ENCODE measurements around the gene SLC34A2.
"Not testable (repeated sequence)": the region's sequence is repeated elsewhere in the genome, so short reads cannot be mapped to it uniquely, and the experiment has no call there.

Gene SLC34A2, protein sequence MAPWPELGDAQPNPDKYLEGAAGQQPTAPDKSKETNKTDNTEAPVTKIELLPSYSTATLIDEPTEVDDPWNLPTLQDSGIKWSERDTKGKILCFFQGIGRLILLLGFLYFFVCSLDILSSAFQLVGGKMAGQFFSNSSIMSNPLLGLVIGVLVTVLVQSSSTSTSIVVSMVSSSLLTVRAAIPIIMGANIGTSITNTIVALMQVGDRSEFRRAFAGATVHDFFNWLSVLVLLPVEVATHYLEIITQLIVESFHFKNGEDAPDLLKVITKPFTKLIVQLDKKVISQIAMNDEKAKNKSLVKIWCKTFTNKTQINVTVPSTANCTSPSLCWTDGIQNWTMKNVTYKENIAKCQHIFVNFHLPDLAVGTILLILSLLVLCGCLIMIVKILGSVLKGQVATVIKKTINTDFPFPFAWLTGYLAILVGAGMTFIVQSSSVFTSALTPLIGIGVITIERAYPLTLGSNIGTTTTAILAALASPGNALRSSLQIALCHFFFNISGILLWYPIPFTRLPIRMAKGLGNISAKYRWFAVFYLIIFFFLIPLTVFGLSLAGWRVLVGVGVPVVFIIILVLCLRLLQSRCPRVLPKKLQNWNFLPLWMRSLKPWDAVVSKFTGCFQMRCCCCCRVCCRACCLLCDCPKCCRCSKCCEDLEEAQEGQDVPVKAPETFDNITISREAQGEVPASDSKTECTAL

DNA sequence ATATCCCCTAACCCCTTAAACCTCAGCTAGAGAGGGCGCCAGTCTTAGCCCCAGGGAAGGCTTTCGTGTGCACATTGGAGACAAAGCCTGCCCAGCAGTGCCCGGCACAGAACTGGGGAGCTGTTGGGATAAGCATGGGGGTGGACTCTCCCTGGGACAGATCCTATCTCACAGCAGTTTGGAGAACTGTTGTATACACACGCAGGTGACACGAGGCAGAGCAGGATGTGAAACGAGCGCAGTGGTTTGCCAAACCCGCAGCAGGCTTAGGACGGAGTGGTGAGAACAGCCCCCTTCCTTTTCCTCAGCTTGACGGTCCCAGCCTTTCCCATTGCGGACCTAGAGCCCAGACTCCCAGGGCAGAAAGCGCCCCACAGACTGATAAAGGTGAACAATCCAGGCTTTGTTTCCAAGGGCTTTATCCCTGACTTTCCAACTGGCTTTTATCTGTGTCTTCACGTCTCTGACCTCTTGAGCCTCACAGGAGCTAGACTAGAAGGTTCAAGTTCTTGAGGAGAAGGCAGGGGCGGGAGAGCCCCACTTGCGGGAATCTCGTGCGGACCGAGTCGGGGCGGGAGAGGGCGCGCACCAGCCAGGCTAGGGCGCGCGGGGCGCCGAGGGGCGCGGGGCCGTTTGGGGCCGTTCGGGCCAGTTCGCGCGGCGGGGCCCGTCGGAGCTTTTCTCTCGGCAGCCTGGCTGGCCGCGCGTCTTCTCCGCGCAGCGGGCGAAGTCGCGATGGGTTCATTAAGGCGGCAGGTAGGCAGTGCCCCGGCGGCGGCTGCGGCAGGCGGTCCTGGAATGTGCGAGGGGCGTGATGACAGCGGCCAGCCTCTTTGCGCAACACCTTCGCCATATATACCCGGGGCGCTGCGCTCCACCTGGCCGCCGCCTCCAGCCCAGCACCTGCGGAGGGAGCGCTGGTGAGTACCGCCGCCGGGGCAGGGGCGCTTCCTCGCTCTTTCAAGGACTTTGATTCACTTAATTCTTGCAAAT lies at the start of gene SLC34A2:
Gene SLC34A2 (plus strand): TSS at position 881 of the 993 bp plus-strand sequence. CDS start 6,650 bp downstream, outside the sequence.
- DNase-seq, result peak; percentile 47 to 83 (median 64)

DNA sequence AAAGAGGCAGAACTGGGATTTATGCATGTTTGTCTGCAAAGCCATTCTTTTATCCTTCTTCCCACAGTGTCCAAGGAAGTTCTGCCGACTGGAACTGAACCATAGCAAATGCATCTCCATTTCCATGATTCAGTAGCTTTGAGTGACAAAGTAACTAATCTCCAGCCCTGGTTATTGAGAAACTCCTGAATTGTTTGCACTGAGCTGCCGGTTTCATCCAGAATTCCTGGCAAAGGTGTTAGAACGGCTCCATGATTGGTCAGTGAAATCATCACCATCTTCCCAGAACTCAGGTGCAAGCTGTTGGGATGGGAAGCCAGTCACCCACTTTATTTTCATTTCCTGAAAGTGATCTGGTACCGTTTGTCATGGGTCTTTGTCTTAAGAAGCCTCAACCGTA lies 47.0 kb upstream of the SLC34A2 start:
- peak in 1 of 3 experiments; percentile 81 for DNase-seq

DNA sequence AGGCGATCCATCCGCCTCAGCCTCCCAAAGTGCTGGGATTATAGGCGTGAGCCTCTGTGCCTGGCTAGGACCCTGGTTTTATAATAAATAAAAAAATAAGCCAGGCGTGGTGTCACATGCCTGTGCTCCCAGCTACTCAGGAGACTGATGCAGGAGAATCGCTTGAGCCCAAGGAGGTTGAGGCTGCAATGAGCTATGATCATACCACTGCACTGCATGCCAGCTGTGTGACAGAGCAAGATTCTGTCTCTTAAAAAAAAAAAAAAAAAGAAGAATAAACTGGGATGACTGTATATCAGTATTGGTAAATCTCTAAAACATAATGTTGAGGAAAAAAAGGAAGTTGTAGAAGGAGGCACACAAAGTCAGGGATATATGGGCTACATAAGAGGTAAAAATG lies 45.7 kb upstream of the SLC34A2 start:
- no peak for DNase-seq

DNA sequence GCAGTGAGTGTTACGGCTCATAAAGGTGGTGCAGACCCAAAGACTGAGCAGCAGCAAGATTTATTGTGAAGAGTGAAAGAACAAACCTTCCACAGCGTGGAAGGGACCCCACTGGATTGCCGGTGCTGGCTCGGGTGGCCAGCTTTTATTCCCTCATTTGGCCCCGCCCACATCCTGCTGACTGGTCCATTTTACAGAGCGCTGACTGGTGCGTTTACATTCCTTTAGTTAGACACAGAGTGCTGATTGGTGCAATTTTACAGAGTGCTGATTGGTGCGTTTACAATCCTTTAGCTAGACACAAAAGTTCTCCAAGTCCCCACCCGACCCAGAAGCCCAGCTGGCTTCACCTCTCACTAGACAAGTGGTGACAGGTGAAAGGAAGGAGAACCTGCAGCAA lies 42.0 kb upstream of the SLC34A2 start:
- not testable (repeated sequence) for DNase-seq

DNA sequence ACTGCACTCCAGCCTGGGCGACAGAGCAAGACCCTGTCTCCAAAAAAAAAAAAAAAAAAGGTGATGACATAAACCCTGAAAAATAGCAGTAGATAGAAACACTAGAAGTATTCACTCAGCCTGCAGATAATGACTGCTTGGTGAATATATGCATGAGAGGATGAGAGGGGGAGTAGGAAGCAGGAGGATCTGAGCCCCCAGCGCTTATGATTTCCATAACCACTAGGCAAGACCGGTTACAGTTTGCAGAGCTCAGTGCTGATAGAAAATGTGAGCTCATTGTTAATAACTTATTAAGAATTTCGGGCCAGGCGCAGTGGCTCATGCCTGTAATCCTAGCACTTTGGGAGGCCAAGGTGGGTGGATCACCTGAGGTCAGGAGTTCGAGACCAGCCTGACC lies 40.8 kb upstream of the SLC34A2 start:
- no peak for DNase-seq

DNA sequence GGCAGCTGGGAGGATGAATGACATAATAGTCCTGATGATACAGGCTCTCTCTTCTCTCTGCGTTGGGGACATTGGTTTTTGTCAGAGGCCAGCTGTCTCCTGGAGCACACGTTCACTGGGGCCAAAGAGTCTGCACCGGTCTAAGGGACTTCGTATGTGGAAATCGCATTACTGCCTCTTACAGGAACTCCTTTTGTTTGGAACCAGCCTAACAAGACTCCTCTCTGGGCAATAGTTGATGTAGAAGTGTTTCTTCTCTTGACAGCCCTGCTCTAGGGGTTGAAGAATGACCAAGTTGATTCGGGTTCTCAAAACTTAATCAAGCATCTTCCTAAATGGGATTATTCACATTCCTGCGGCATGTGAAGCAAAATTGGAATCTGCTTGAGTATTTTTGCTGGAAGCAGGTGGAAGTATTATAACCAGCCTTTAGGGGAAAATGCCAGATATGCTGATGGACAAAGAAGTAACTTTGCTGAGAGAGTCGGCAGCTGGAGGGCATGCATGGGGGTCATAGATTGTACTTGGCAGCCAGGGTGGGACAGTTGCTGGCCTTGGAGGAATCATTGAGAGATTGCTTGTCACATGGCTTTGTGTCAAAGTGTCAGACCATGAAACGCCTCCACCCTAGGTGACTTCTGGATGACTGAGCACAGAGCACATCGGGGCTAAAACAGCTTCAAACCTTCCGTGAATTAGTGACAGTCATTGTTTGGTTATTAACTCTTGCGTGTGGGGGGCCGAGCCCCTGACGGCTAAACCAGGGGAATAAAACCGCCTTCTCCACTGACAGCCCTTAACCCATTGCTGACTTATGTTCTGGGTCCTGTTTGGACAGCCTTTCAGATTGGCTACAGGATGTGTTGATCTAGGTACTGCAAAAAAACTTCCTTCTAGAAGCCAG lies 34.4 kb upstream of the SLC34A2 start:
- DNase-seq, result no peak

DNA sequence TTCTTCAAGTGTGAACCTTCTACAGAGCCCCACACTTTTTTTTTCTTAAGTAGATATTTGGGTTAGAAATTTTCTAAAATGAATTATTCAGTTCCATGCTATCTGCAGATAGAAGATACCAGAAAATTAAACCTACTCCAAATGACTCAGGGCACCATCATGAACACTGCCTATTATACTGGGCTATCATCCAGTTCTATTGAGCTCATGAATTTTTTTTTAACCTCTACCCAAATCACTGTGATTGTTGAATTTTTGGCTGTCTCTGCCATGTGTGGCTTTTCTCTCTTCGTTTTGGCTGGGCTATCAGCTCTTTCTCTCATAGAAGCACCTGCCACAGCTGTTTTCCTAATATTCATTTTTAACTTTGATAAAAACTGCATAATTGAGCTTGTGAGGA lies 31.0 kb upstream of the SLC34A2 start:
- DNase-seq, result no peak

DNA sequence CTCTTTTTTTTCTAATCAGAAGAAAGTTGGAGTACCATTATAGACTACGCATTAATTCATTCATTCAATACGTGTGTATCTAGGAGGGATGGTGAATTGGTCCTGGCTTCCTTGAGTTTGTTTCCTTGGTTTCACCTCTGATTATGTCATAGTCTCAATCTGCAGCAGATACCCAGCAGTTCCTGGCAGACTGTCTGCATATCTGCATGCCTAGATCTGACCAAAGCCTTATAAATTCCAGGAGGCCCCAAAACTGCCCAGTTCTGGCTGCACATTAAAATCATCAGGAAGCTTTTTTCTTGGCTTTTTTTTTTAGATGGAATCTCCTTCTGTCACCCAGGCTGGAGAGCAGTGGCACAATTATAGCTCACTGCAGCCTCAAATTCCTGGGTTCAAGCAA lies 27.2 kb upstream of the SLC34A2 start:
- no peak for DNase-seq

DNA sequence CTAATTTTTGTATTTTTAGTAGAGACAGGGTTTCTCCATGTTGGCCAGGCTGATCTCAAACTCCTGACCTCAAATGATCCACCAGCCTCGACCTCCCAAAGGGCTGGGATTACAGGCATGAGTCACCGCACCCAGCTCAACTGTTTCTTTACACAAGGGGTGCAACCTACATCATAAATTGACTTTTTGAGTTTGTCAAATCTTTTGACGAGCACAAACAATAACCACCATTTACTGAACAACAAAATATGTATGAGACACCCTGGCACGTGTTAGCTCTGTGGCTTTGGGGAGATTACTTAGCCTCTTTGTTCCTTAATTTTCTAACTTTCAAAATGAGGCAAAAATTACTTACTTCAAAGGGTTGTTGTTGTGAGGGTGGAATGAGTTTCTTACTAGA lies 23.5 kb upstream of the SLC34A2 start:
- no peak for DNase-seq

DNA sequence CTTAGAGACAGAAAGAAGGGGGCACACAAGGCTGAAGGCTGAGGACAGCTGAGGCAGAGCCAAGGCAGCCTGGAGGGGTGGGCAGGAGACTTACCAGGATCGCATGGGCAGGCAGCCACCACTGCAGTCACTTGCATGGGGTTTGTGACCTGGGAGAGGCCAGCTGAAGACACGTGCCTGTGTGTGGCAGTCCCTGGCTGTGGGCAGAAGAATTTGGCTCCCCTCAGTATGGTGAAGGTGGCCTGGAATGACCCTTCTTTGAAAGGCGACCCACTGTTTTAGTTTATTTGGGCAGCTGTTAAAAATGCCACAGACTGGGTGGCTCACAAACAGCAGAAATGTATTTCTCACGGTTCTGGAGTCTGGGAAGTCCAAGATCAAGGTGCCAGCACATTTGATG lies 22.1 kb upstream of the SLC34A2 start:
- DNase-seq, result no peak

DNA sequence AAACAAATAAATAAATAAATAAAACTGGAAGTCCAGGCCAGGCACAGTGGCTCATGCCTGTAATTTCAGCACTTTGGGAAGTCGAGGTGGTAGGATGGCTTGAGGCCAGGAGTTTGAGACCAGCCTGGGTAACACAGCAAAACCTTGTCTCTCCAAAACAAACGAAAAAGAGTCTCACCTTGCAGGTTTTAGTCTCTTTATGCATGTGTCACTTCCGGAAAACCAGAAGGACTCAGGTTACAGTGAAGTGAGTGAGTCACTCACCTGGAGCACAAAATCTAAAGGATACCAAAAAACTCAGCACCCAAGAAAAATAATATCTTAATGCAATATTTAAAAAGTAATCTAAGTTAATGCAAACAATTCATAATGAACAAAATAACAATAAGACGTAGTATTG lies 20.1 kb upstream of the SLC34A2 start:
- DNase-seq, result no peak

DNA sequence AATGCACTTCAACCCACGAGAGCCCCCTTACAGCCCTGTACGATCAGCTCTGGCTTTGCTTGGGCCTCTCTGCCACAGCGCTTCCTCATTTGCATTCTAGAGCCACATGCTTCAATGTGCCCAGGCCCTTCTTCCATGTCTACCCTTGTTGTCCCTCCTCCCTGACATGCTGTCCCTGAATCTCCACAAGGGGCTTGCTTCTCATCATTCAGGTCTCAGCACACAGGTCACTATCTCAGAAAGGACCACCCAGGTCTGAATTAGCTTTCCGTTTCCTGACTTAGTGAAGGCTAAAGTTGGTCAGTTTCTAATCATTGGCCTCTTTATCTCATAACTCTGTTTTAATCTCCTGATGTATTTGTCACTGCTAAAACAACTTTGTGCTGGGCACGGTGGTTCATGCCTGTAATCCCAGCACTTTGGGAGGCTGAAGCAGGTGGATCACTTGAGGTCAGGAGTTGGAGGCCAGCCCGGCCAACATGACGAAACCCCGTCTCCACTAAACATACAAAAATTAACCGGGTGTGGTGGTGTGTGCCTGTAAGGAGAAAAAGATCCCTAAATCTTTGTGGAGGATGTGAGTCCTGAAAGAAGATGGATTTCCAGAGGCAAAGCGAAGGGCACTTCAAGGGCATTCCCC lies 17.9 kb upstream of the SLC34A2 start:
- DNase-seq, result no peak

DNA sequence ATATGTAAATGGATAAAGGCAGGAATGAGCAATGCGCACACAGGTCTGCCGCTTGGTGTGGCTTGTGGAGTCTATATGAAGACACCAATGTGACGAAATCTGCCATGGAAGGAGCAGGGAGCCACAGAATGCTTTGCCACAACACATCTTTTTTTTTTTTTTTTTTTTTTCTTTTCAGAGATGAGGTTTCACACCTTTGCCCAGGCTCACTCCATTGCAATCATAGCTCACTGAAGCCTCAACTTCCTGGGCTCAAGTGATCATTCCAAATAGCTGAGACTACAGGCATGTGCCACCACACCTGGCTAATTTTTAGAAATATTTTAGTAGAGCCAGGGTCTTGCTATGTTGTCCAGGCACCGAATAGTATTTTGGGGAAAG lies 17.4 kb upstream of the SLC34A2 start:
- DNase-seq, result no peak

DNA sequence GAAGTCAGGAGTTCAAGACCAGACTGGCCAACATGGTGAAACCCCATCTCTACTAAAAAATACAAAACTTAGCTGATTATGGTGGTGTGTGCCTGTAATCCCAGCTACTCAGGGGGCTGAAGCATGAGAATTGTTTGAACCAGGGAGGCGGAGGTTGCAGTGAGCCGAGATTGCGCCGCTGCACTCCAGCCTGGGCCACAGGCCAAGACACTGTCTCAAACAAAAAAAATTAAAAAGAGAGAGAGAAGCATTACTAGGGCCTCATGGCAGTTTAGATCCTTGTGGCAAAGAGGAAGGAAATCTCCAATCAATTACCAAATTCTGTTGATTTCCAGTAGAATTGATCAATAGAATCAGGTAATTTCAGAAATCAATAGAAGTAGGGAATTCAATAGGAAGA lies 16.8 kb upstream of the SLC34A2 start:
- DNase-seq, result no peak

DNA sequence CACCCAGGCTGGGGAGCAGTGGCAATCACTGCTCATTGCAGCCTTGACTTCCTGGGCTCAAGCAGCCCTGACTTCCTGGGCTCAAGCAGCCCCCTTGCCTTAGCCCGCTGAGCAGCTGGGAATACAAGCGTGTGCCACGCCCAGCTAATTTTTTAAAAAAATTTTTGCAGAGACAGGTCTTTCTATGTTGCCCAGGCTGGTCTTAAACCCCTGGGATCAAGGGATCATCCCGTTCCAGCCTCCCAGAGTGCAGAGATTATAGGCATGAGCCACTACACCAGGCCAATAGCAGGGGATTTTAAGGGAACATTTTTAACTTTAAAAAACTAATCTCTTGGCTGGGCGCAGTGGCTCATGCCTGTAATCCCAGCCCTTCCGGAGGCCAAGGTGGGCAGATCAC lies 5.3 kb upstream of the SLC34A2 start:
- no peak for DNase-seq

DNA sequence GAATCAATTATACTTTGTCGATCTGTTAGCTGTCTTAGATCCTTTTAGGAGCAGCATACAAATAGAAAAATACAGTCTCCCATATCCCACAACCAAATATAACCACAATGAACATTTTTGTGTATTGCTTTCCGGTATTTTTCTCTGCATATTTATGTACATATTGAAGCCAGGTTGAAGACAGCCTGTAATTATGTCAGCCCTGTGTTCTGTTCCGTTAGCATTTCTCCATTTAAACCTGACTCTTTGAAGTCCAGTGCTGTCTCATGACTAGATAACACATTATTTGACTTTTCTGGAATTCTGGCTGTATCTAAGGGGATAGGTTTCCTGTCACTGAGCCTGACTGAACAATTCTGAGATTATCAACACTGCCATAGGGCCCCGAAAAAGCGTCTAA lies 4.0 kb upstream of the SLC34A2 start:
- DNase-seq, result no peak

DNA sequence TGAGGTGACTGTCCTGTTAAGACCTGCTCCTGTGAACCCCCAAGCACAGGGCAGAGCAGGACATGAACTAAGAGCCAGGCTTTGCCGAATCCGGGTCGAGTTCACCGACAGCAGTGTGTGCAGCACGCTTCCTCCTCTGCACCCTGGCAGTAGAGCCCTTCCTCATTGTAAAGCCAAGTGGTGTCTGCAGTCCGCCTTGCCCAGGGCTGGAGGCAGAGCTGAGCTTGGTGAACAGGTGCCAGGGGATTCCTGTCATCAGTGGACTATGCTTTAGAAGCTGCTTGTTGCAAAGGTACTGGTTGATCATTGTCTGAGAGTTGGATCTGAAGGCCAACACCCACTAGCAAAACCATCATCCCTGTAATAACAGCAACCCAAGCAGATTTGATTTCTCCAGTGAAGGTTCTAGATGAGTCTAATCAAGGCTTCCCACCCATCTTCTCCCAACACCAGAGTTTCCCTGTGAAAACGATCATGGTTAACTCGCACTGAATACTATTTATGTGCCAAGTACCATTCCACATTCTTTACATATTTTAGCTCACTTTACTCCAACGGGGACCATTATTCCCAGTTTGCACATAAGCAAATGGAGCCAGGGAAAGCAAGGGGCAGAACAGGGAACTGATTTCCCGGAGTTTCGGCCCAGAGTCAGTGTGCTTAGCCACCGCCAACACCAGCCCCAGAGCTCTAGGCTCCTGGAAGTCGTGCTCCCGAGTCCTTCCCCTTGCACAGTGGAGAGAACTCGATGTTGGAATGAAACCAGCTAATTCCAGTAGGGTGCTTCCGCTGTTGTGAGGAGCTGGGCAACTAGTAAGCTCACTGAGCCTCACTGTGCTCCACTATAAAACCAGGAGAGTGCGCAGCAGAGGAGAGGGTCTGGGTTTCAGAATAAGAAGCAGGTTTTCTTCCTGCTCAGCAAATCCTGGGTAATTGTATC lies 1.4 kb upstream of the SLC34A2 start:
- no peak for DNase-seq

DNA sequence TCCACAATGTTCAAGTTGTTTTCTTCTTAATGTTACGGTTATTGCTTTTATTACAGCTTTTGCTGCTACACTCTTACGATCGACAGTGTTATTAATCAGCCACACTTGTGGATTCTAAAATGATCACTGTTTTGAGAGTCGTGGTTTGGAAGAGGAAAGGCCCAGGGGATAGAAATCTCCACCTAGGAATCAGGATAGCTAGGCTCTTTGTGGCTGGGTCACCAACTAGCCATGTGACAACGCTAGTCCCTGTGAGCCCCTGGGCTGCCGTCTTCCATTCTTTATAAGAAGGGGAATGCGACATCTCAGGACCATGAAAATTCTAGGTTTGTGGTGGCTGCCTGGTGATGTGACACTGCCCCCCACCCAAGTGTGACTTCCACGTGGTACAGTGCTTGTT lies 380 bp downstream of the SLC34A2 start:
- peak in 1 of 3 experiments; percentile 71 for DNase-seq

DNA sequence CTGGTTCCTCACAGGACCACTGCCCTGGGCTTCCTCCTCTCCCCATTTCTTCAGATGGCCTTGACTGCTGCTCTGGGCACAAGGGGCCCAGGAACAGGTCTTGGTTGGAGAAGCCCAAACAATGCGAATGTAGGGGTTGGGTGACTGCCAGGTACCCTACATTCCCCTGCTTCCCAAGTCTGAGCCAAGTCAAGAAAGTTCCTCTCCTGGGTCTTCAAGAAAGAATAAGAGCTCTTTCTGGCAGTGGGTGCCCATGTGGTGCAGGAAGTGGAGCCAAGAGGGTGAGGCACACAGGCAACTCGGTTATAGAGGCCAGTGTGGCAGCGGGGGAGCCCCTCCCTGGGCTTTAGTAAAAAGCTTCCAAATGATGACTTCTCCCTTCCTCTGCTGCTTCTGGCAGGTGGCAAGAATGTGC lies 2.7 kb downstream of the SLC34A2 start:
- no peak for DNase-seq

DNA sequence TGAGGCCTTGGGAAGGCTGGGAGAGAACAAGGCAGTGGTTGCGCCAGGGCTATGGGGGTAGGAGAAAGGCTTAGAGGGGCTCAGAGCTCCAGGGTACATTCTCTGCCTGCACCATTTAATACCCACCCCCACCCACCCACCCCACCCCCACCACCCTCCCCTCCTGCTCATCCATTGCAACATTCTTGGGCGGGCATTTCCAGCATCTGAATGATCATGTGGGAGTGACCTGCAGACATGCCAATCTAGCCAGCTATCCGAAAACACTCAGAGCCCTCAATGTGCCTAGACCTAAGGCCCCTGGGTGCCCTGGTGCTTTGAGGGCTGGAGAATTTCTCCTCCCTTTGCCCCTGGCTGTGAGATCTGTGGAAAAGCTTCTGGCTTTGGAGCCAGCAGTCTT lies 3.1 kb downstream of the SLC34A2 start:
- DNase-seq, result no peak

Data from NCI-H1417 (cell line).